GM19467 (cell line): Measurements from ENCODE around the gene USF2.

ENCODE experiments used
- ATAC-seq: cut with Tn5 transposase; IDR thresholded peaks from one replicate; pipeline ENCODE4 v1.9.1; 2021; ENCODE audit warnings: mild to moderate bottlenecking, moderate library complexity; ENCODE audit not compliant: unreplicated experiment

Gene USF2

DNA sequence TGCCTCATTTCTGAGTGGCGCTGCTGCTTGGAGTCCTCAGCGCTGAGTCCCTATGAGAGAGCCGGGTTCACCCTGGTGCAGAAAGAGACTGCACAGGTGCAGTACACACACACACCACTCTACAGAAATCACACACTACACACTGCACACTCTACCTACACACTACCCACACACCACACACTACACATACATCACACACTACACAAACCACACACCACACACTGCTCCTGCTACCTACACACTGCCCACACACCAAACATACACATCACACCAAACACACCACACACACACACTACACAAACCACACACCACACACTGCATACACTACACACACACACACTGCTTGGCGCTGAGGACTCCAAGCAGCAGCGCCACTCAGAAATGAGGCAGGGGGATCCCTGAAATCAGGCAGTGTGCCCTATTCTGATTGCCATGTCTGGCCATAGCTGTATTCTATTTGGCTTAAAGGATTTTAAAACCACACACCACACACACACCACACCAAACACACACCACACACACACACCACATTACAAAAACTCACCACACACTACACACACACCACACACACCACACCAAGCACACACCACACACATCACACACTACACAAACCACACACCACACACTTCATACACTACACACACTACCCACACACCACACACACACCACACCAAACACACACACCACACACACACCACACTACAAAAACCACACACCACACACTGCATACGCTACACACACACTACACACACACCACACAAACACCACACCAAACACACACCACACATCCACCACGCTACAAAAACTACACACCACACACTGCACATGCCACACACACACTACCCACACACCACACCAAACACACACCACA lies 28.1 kb downstream of the USF2 start:
- no peak for ATAC-seq

DNA sequence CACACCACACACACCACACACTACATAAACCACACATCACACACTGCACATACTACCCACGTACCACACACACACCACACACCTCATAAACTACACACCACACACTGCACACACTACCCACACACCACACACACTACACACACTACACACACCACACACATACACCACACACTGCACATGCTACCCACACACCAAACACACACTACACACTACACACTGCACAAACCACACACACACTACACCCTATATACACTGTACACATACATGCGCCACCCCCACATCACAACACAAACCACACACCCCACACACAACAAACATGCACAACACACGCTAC lies 28.7 kb downstream of the USF2 start:
- ATAC-seq, result no peak

DNA sequence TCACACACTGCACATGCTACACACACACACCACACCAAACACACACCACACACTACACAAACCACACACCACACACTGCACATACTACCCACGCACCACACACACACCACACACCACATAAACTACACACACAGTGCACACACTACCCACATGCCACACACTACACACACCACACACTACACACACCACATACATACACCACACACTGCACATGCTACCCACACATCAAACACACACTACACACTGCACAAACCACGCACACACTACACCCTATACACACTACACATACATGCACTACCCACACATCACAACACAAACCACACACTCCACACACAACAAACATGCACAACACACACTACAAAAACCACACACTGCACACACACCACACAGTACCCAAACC lies 29.2 kb downstream of the USF2 start:
- ATAC-seq, result no peak

DNA sequence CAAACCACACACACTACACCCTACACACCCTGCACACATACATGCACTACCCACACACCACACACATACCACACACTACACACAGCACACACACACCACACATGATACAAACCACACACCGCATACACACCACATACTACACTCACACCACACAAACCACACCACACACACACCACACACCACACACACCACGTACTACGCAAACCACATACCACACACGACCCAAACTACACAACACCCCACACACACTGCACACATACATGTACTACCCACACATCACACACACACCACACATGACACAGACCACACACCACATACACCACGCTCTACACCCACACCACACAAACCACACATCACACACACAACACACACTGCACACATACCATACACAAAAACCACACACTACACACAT lies 29.8 kb downstream of the USF2 start:
- ATAC-seq, result no peak

DNA sequence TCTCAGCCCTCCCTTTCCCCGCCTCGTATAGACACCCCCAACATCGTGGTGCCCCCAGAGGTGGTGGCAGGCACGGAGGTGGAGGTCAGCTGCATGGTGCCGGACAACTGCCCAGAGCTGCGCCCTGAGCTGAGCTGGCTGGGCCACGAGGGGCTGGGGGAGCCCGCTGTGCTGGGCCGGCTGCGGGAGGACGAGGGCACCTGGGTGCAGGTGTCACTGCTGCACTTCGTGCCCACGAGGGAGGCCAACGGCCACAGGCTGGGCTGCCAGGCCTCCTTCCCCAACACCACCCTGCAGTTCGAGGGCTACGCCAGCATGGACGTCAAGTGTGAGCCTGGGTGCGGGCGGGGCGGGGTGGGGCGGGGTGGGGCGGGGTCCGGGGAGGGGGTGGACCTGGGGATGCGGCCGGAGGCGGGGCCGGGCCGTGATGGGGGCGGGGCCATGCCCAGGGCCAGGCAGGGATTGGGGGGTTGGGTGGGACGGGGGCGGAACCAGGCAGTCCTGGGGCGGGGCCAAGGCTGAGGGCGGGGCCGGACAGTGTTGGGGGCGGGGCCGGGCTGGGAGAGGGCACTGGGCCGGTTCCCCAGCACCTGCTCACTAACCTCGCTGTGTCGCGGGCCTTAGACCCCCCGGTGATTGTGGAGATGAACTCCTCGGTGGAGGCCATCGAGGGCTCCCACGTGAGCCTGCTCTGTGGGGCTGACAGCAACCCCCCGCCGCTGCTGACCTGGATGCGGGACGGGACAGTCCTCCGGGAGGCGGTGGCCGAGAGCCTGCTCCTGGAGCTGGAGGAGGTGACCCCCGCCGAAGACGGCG lies 31.0 kb downstream of the USF2 start:
- no peak for ATAC-seq

DNA sequence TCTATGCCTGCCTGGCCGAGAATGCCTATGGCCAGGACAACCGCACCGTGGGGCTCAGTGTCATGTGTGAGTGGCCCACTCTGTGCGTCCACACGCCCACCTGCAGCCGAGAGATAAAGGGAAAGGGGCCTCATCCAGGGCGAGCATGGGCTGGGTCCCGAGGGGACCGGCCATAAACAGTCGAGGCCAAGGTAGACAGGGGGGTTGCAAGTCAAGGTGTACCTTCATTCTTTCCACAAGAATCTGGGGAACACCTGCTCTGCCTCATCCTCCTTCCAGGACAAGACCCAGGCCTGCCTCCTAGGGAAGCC lies 31.5 kb downstream of the USF2 start:
- ATAC-seq, result no peak

DNA sequence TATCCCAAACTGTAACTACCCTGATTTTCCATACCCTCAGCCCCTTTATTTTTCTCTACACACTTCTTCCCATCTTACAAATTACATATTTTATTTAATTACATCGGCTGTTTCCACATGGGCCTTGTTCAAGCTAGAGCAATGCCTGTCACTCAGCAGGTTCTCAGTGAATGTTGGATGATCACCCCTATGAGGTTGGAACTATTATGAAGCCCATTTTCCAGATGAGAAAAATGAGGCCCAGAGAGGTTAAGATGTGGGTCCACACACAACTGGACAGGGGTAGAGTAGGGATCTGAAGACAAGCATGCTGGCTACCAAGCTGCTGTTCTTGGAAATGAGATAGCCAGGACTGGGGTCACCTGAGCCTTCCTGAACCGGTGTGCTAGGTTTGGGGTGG lies 33.2 kb downstream of the USF2 start:
- ATAC-seq, result no peak

DNA sequence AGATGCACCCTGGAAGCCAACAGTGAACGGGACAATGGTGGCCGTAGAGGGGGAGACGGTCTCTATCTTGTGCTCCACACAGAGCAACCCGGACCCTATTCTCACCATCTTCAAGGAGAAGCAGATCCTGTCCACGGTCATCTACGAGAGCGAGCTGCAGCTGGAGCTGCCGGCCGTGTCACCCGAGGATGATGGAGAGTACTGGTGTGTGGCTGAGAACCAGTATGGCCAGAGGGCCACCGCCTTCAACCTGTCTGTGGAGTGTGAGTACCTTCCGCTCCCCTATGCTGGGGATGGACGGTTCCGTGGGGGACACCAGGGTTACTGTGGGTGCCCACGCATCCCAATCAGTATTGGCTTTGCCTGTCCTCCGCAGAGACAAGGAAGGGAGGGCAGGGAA lies 33.7 kb downstream of the USF2 start:
- no peak for ATAC-seq

DNA sequence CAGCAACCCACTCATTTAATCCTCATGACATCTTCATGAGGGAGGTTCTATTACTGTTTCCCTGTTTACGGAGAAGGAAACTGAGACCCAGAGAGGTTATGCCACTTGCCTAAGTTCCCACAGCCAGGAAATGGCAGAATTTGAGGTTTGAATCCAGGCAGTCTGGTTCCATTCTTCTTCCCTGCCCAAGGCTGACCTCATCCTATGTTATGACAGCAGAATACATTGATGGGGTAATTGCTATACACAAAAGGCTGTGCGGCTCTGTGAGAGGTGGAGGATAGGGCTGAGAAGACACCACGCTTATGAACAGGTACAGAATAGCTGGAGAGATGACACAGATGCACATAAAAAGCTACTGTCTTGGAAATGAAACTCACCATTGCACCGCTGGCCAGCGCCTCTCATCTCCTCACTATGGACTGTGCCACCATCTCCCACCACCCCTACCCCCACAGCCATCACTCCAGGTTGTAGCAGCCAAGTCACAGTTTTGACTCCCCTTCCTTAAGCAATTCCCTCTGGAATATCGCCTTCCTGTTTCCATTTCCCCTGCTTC lies 34.7 kb downstream of the USF2 start:
- no peak for ATAC-seq

DNA sequence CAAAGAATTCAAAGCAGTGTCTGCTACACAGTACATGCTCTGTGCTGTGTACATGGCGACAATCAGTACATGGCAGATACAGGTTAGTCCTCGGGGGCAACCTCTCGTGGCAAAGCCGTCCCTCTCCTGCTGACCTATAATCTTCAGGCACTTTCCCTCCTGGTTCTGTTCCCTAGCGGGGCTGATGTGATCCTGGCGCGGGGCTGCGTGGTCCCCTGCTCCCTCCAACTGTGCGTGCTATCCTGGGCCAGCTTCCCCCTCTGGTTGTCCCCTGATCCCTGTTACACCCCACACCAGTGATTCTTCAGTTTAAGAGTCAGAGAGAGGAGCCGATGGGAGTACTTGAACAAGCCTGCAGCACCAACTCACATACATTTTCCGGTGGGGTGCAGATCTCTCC lies 35.3 kb downstream of the USF2 start:
- no peak for ATAC-seq

DNA sequence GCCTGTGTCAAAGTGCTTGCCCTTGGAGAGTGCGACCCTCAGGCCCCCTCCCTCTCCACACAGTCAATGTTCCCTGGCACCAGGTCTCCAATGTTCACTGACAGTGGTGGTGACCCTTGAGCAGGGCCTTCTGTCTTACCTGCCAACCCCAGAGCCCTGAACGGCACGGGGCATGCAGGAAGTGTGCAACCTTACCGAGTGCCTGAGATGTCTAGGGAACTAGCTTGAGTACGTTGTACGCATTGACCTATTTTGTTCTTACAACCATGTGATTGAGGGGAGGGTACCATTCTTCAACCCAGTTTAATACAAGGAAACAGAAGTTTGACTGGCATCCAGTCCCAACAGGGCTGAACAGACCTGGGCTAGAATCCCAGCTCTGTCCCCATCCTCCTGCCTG lies 36.4 kb downstream of the USF2 start:
- no peak for ATAC-seq

DNA sequence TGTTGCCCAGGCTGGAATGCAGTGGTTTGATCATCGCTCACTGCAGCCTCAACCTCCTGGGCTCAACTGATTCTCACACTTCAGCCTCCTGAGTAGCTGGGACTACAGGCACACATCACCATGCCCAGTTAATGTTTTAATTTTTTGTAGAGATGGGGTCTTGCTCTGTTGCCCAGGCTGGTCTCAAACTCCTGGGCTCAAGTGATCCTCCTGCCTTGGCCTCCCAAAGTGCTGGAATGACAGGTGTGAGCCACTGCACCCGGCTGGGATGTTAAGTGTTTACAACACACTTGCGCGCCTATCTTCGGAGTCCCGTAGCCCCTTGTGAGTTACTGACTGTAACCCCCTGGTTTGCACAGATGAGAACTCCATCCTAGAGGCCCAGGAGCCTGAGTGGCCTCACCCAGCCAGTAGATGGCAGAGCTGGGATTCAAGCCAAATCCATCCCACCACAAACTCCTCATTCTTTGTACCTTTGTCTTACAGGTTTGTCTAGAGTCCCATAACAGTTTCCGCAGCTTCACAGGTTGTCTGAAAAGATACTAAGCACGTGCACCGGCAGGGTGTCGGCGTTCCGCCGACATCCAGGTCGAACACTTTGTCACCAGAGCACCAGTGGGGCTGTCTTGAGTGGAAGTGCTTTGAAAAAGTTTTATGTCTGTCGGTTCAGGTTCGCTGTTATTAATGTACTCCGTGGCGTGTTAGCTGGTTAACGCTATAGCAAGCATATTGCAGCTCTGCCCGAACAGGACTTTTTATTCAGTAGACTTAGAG lies 37.9 kb downstream of the USF2 start:
- no peak for ATAC-seq

DNA sequence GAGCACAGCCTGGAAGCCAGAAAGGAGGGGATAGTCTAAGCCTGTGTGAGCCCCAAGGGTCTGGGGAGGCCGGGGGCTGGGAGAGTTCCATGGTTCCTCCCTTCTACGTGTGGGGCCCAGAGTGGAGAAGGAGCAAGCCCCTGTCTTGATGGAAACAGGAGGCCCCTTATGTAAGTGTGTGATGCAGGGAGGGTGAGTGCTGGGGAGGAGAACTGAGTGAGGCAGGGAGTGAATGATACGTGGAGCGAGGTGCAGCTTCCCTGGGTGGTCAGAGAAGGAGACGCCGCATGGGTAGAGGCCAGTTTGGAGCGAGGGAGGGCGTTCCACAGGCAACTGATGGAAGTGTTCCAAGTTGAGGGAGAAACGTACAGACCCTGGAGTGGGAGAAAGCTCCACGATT lies 39.2 kb downstream of the USF2 start:
- ATAC-seq, result no peak

DNA sequence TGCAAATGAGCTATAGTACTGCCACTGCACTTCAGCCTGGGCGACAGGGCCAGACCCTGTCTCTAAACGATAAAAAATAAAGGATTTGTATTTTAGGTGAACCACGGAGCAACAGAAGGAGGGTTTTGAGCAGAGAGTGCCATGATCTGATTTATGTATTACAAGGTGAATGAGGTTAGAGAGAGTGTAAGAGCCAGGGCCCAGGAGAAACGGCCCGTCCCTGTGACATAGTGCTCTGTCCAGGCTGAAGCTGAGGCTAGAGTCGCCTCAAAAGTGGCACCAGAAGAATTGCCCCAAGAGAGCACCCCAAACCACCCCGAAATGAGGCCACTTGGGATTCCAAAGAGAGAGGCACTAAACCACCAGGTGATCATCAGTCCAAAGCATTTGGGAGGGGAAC lies 40.1 kb downstream of the USF2 start:
- no peak for ATAC-seq

DNA sequence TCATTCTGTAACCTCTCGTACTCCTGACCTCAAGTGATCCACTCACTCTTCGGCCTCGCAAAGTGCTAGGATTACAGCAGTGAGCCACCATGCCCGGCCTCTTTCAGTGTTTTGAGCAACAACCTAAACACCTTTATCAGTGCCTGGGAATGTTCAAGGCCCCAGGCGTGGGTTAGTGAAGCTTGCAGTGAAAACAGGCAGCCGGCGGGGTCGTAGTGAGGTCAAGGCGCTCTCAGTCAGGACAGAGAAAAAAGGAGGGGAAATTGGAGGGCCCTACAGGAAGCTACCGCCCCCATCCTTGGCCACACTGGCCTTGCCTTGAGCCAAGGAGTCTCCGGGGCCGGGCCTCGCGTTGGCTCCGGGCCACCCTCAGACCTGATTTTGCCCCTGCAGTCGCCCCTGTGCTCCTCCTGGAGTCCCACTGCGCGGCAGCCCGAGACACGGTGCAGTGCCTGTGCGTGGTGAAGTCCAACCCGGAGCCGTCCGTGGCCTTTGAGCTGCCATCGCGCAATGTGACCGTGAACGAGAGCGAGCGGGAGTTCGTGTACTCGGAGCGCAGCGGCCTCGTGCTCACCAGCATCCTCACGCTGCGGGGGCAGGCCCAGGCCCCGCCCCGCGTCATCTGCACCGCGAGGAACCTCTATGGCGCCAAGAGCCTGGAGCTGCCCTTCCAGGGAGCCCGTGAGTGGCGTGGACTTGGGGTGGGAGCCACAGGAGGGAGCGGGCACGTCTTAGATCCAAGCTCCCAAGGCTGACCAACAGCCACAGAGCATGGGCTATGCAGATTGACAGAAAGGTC lies 40.9 kb downstream of the USF2 start:
- no peak for ATAC-seq

DNA sequence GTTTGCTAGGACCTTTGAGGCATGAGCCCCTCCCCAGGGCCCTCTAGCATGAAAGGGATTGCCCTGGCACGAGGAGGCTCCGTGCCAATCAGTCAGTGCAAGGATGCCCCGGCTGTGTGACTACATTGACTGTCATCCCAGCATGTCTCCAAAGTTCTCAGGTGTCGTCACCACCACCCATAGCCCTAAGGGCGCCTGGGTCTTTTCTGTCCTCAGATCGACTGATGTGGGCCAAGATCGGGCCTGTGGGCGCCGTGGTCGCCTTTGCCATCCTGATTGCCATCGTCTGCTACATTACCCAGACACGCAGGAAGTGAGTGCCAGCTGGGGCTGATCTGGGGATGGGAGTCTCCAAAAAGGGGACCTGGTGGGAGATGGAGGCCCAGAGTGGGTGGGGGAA lies 41.6 kb downstream of the USF2 start:
- ATAC-seq, result no peak

DNA sequence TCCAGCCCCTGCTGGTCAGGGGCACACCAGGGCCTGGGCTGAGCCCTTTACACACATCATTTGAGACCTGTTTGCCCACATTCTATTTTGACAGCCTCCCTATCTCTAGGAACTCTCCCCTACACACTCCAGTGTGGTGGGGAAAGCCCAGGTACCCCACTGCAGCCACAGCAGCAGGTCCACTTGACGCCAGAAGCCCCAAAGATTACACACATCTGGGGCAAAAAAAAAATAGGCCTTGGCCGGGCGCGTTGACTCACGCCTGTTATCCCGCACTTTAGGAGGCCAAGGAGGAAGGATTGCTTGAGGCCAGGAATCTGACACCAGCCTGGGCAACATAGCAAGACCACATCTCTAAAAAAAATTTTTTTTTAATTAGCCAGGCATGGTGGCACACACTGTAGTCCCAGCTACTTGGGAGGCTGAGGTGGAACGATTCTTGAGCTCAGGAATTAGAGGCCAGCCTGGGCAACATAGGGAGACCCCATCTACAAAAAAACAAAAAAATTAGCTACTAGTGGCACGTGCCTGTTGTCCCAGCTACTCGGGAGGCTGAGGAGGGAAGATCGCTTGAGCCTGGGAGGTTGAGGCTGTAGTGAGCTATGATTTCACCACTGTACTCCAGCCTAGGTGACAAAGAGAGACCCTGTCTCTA lies 42.2 kb downstream of the USF2 start:
- no peak for ATAC-seq

DNA sequence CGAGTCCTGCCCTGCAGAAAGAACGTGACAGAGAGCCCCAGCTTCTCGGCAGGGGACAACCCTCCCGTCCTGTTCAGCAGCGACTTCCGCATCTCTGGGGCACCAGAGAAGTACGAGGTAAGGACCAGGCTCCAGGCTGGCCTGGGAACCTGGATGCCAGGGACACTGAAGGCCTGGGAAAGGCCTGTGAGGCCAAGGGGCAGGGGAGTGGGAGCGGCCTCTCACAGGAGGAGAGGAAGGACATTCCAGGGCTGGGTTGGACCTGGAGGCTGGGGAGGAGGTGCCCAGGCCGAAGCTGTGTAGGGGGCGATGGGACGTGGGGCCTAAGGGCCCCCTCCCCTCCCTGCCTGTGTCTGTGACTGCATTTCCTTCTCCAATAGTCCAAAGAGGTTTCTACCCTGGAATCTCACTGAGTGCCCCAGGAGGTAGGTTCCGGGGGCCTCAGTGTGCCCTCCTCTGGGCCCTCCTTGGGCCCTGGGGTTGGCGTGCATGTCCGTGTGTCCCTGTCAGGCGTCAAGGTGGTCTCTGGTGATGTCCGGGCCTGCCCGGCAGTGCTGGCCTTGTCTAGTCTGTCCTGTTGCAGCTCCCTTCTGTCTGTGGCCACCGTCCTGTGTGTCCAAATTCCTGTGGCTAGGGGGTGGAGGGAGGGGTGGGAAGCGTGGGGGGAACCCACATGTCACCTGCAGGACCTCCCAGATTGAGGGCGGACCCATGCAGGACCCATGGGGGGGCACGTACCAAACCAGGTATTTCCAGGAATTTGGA lies 43.3 kb downstream of the USF2 start:
- ATAC-seq, result no peak

DNA sequence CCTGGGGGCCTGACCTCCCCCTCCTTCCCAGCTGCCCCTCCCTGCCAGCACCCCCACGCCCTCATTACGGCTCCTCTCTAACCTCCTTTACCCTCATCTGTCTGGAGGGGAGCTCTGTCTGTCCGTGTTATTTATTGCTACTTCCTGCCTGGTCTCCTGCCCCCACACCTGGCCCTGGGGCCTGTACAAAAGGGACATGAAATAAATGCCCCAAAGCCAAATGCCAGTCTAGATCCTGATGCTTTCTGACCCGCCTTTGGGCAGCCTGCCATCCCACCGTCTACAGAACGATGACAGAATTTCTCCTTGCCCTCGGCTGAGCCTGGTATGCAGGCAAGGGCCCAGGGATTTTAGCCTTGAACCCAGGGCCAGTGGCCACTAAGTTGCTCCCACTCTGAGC lies 44.8 kb downstream of the USF2 start:
- no peak for ATAC-seq
